ENCODE results near the gene EIF5AL1. TPM values are rescaled to one million over a fixed set of nuclear protein-coding genes. Genes with fewer than 3 reads are reported as not detected.

Gene EIF5AL1
- total RNA-seq, 4 donors from 2014 or later: 0.24 to 0.33 TPM; not detected in 2

DNA sequence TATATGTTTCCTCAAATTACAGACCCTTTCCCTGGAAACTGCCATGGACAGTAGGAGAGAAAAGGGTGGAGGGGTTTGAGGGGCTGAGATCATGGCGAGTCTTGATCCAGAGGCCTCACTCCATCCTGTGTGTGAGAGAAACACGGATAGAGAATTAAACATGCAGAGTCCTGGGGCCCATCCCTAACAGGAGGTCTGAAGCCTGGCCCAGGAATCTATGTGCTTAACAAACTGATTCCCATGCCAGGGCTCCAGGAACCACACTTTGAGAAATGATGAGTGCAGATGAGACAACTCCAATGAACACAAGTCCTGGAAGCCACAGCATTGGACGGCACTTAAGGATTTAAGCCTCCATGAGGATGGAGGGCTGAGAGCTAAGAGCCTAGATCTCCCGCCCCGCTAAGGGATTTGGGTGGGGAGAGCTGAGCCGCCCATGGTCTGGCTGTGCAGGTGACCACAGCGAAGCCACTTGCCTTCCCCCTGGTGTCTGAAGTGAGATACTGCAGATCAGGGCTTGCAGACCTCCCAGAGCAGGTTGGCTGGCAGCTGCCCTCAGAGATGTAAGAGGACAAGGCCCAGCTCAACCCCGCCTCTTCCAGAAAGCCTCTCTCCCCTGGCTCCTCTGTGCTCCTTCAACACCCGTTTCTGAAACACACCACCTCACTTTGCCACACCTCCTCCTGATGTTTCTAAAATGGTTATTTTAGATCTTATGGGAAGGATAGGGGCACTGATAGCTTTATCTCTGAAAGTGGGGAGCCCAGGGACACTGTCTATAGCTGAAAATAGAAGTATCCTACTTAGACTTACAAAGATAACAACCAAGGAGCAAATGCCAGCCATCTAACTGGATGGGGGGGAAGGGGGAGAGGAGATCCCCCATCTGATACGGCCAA is 24.8 kb upstream of the EIF5AL1 start:
- no peak overlapping the region for H3K4me3 ChIP-seq (replicated peaks in 1 of 3)
- intact Hi-C loops (cut with DNase I): no loop called here
- H3K9me3 ChIP-seq: no peaks in the 10 kb centered on the region
- H3K36me3 ChIP-seq: no peaks in the 10 kb centered on the region
- peak overlapping the region in 1 of 3 donors; percentile 49 for H3K27ac ChIP-seq
- DNase-seq: peak; percentile 72 to 80
- H3K27me3 ChIP-seq: no peaks in the 10 kb centered on the region
- 43 to 61% methylated on average over 5 to 9 of the region's 10 CpGs for whole genome bisulfite sequencing, 2 donors
- H3K4me1 ChIP-seq: peaks cover 5 to 18% of the 10 kb centered on the region in 2 donors
- TF ChIP-seq POLR2A (IDR thresholded peaks at IDR 0.05) (no peak), CTCF (IDR thresholded peaks at IDR 0.05) (peak; percentile 28 to 85 (median 74))

DNA sequence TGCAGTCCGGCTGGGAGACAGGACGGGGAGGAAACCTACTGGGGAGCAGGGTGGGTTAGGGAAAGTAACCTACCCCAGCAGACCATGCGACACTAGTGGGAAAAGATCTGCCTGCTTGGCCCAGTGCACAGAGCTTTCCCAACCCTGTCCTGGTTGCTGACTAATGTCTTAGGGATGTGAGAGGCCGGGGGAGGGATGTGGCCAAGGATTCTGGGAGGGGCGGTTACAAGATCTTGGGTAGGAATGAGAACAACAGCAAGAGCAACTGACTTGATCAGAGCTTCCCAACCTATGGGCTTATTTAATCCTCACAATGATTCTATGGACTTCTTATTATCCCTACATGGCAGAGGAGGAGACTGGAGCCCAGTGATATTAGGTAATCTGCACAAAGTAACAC is 24.0 kb upstream of the EIF5AL1 start:
- intact Hi-C loops (cut with DNase I): no loop called here
- Histone ChIP-seq H3K36me3 (no peaks in the 10 kb centered on the region), H3K4me1 (peaks cover 5 to 18% of the 10 kb centered on the region in 2 donors), H3K27me3 (no peaks in the 10 kb centered on the region), H3K27ac (no peak overlapping the region), H3K4me3 (replicated peaks in 1 of 3) (no peak overlapping the region), H3K9me3 (no peaks in the 10 kb centered on the region)
- peak in 1 of 2 donors; percentile 23 for DNase-seq
- 85 to 86% methylated on average over 5 of the region's 5 CpGs for WGBS, 2 donors
- TF ChIP-seq POLR2A (IDR thresholded peaks at IDR 0.05) (no peak), CTCF (IDR thresholded peaks at IDR 0.05) (no peak)

- Histone ChIP-seq H3K9me3 (no peaks in the 10 kb centered on the region), H3K27me3 (no peaks in the 10 kb centered on the region), H3K4me3 (replicated peaks in 1 of 3) (no peak overlapping the region), H3K4me1 (peaks cover 5 to 18% of the 10 kb centered on the region in 2 donors), H3K27ac (no peak overlapping the region), H3K36me3 (no peaks in the 10 kb centered on the region)
- TF ChIP-seq POLR2A (IDR thresholded peaks at IDR 0.05) (no peak), CTCF (IDR thresholded peaks at IDR 0.05) (no peak)
- 87 to 94% methylated on average over 3 of the region's 3 CpGs for WGBS, 2 donors
- intact Hi-C loops (cut with DNase I): no loop called here
- DNase-seq: no peak
Measured at GRCh38 chr10:79488870-79489269, 23.5 kb upstream of the EIF5AL1 start.

GRCh38 chr10:79490400-79491142 is 21.8 kb upstream of the EIF5AL1 start:
- intact Hi-C loops (cut with DNase I): no loop called here
- no peaks in the 10 kb centered on the region for H3K36me3 ChIP-seq
- no peaks in the 10 kb centered on the region for H3K9me3 ChIP-seq
- no peak overlapping the region for H3K4me3 ChIP-seq (replicated peaks in 1 of 3)
- H3K27ac ChIP-seq: no peak overlapping the region
- H3K27me3 ChIP-seq: no peaks in the 10 kb centered on the region
- WGBS, 2 donors: 54 to 66% methylated on average over 4 to 8 of the region's 9 CpGs
- DNase-seq: peak; percentile 50 to 61
- no peak for TF ChIP-seq POLR2A (IDR thresholded peaks at IDR 0.05)
- no peak for TF ChIP-seq CTCF (IDR thresholded peaks at IDR 0.05)
- peaks cover 5 to 18% of the 10 kb centered on the region in 2 donors for H3K4me1 ChIP-seq
